ENCODE measurements around the gene FRK.

DNA sequence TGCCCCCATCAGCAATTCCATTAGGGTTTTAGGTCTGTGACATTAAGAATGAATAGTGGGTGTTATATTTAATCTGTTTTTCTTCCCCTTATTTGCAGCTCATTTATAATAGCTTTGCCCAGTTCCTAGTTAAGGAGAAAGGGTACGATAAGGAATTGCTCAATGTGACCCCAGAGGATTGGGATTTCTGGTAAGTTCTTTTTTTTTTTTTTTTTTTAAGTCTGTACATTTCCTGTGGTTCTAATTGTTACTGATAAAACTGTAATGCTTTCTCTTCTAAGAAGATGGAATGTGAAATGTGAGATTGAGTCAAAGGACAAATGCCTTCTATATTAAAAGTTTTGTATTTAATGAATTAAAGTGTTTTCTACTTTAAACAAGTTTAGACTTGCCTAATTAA lies 45.5 kb upstream of the FRK start:
- TF ChIP-seq TAF1 (IDR thresholded peaks at IDR 0.05; ENCODE audit: borderline replicate concordance, low read depth, low read length) (no peak), POLR2A (IDR thresholded peaks at IDR 0.05; ENCODE audit: low read depth, low read length) (no peak)

All from GM12892 (cell line).